Activated CD4-positive, alpha-beta T cell treated with anti-CD3 and anti-CD28 coated beads, Interleukin-2, amount 50 U/mL, for 48 hours (primary cell): Measurements from ENCODE around the gene TECPR2.
"Not testable (repeated sequence)": the region's sequence is repeated elsewhere in the genome, so short reads cannot be mapped to it uniquely, and the experiment has no call there.

Experiments used
- DNase-seq, 2 experiments: peaks; one replicate each; pipeline ENCODE4 v3.0.0-alpha.2; 2020

Gene TECPR2

DNA sequence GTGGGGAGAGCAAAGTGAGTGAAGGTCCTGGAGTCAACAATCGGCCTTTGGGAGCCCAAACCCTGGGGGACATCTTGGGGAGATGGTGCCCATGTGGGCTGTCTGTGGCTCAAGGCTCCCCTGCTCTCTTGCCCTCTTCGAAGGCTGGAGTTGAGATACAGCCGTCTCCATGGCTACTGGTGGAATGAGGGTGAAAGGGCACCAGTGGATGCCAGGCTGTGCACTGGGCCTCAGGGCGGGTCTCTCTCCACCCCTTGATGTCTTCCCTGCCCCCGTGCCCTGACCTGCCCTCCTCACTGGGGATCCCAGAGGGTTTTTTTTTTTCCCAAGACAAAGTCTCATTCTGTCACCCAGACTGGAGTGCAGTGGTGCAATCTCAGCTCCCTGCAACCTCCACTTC is 148.8 kb downstream of the TECPR2 start:
- no peak for DNase-seq

GRCh38 chr14:102512793-102513300 is 150.1 kb downstream of the TECPR2 start:
- no peak for DNase-seq

- no peak for DNase-seq
Measured at GRCh38 chr14:102513899-102514772, 151.4 kb downstream of the TECPR2 start.

DNA sequence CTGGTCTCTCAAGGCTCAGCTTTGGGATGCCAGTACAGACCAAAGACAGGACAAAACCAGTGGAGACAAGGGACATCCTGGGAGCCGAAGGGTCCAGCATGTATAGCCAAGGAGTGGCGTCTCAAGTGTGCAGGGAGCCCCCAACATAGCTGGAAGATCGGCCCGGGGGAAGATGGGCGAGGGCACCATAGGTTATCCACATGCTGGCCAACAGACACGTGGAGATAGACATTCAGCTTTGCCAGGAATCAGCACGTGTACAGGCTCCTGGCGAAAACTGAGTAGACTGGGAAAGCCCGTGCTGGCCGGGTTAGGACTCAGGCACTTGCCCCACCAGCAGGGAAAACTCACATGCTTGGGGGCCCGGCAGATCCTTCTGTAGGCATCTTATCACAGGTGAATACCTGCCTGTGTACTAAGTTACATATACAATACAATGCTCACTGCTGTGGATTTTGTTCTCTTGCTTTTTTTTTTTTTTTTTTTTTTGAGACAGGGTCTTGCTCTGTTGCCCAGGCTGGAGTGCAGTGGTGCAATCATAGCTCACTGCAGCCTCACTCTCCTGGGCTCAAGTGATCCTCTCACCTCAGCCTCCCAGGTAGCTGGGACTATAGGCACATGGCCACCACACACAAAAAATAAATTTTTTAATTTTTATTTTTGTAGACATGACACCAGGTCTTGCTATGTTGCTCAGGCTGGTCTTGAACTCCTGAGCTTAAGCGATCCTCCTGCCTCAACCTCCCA is 152.4 kb downstream of the TECPR2 start:
- DNase-seq = no peak

DNA sequence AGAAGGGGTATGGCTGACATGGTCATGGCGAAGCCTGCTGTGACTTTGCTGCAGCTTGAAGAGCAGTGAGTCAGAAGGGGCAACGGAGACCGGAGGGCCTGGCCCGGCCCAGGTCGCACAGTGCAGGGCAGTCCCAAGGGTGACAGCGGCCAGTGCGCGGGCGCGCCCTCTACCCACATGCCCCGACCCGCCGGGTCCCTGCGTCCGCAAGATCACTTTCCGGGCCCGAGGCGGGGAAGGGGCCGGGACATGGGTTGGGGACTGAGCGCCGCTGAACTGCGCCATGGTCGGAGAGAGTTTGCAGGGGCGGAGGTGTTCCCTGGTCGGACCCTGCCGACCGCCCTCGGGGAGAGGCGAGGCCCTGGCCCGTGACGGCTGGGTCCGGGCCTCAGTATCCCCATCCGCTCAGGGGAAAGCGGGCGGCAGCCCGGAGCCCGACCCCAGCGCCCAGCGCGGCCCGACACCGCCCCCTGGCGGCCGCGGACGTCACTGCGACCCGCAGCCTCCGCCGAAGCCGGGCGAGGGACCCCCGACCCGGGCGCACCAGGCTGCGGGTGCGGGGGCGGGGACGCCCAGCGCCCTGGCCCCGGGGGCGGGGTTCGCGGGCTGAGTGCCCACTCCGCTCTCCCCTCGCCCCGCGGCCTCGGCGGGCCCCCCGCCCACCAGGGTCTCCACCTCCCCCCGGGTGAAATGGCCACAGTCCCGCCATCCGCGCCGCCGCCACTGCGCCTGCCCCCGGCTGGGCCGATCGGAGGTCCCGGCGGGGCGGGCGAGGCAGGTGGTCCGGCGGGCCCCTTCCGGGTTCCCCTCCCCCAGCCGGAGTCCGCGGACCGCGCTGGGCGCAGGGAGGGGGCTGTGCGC is 154.0 kb downstream of the TECPR2 start:
- peak; percentile 65 to 69 for DNase-seq

DNA sequence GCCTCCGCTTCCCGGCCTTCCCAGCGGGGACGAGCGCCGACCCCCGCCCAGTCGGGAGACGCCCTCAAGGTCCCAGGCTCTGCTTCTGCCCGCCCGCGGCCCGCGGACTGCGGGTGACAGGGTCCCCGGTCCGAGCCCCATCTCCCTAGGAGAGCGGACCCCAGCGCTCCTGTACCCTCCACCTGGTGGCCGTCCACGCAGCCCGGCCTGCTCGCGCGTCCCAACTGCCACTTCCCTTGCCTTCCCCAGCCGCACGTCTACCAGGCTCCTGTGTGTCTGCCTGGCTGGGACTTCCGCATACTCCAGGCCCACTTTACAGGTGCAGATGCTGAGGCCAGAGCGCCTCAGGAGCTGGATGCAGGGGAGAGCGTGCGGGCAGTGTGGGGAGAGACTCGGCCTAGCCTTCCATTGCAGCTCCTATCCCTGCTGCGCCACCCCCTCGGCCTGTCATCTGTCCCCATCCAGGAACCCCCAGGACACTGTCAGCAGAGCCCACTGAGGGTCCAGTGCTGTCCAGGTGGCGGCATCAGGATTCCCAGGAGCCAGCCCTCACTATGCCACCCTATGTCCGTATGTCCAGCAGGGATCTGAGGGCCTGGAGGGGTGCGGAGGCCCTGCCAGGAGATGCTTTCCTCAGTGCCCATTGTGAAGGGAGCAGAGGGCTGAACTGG is 154.8 kb downstream of the TECPR2 start:
- no peak for DNase-seq

DNA sequence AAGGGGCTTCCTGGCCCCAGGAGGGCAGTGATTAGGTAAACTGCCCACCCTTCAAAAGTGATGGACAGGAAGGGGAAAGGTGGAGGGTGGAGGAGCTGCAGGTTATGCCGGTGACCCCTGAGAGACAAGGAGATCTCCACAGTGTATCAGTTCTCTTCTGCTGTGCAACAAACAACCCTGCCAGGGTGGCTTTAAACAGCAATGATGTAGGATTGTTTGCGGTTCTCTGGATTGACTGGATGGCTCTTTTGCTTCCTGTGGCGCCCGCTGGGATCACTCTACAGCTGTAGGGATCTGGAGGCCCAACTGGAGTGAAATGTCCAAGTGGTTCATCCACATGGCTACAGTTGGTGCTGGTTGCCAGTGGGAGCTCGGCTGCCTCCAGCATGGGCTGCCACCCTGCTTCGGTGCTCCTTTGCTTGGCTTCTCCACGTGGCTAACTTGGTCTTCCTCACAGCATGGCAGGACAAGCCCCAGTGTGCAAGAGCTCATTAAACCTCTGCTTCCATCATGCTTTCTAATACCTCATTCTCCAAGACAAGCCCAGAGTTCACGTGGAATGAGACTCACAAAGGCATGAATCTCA is 155.4 kb downstream of the TECPR2 start:
- DNase-seq = no peak

GRCh38 chr14:102519709-102520108 is 157.0 kb downstream of the TECPR2 start:
- DNase-seq = not testable (repeated sequence)

- no peak for DNase-seq
Measured at GRCh38 chr14:102523200-102523568, 160.4 kb downstream of the TECPR2 start.

- DNase-seq = no peak
Measured at GRCh38 chr14:102523569-102524450, 161.1 kb downstream of the TECPR2 start.

DNA sequence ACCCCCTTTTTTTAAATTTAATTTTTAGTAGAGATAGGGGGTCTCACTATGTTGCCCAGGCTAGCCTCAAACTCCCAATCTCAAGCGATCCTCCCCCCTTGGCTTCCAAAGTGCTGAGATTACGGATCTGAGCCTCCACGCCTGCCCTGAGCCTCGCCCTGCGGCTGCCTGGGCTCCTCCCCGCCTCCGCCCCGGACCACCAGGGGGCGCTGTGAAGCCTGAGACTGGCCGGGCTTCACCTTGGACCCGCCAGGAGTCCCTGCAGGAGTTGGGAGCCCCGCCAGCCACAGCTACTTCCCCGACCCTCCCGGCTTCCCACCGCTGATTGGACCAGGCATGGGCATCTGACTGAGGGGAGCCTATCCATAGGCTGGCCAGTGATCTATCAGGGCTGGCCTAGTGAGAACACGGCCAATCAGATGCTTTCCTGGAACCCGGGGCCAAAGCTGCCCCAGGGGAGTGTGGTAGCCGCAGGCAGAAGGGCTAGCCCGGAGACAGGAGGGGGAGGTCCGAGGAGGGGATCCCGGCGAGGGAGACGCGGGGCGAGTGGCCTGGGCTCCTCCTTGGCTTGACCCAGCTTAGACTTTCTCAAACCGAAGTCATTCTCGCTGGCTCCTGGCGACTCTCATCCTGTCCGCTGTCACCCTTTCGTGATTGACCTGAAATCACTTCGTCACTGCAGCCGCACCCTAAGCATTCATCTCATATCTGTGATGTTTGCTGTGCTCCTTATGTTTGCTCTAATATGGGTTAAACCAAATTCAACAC is 161.9 kb downstream of the TECPR2 start:
- DNase-seq = peak; percentile 98

DNA sequence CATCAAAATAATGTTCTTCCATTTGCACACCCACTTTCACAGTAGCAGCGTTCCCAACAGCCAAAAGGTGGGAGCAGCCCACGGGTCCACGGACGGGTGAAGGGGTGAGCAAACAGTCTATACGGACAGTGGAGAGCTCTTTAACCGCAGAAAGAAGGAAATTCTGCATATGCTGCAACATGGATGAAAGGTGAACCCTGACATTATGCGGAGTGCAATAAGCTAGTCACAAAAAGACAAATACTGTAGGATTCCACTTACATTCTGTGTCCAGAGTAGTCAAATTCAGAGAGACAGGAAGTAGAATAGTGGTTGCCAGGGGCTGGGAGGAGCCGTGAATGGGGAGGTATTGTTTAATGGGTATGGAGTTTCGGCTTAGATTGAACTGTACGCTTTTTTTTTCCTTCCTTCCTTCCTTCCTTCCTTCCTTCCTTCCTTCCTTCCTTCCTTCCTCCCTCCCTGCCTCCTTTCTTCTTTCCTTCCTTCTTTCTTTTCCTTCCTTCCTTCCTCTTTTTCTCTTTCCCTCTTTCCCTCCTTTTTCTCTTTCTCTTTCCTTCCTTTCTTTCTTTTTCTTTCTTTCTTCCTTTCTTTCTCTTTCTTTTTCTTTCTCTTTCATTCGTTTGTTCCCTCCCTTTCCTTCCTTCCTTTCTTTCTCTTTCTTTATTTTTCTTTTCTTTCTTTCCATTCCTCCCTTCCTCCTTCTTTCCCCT is 162.6 kb downstream of the TECPR2 start:
- DNase-seq = no peak

GRCh38 chr14:102525929-102526497 is 163.3 kb downstream of the TECPR2 start:
- no peak for DNase-seq

- no peak for DNase-seq
Measured at GRCh38 chr14:102528431-102529170, 165.9 kb downstream of the TECPR2 start.

DNA sequence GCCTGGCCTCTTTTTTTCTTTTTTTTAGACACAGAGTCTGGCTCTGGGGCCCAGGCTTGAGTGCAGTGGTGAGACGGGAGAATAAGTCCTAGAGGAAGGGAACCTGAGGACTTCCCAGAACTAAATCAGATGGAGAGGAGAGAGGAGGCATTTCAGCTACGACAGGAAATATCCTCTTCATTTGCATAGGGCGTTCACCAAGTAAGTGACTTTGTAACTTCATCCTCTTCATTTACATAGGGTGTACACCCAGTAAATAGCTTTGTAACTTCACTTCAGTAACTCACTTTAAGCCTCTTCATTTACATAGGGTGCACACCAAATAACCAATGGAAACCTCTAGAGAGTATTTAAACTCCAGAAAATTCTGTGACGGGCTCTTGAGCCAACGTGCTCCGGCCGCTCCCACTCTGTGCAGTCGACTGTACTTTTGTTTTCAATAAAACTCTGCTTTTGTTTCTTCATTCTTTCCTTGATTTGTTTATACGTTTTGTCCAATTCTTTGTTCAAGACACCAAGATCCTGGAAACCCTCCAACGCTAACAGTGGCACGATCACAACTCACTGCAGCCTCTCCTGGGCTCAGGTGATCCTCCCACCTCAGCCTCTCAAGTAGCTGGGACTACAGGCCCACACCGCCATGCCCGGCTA is 168.2 kb downstream of the TECPR2 start:
- no peak for DNase-seq

- no peak for DNase-seq
Measured at GRCh38 chr14:102532204-102532658, 169.5 kb downstream of the TECPR2 start.

GRCh38 chr14:102537981-102538601 is 175.3 kb downstream of the TECPR2 start:
- DNase-seq = no peak
